Neural cell (in vitro differentiated cells): Measurements from ENCODE around the gene RABGGTA.

Experiments
- EZH2 ChIP-seq: fragments of 200-600, 300-800 bp; shearing (Covaris generic), sonication (generic); IDR thresholded peaks from 2 replicates; pipeline ENCODE4 v1.6.1; 2014; ENCODE audit warnings: antibody characterized with exemption, low read length, borderline replicate concordance, mild to moderate bottlenecking; ENCODE audit not compliant: insufficient read depth, poor library complexity, severe bottlenecking
- TF ChIP-seq, protein P1 (sequence below): fragments of 450-650 bp; IDR thresholded peaks from 2 replicates; pipeline ENCODE4 v1.5.1; 2014; ENCODE audit warnings: antibody characterized with exemption, mild to moderate bottlenecking, moderate library complexity; ENCODE audit not compliant: poor library complexity, severe bottlenecking

DNA sequence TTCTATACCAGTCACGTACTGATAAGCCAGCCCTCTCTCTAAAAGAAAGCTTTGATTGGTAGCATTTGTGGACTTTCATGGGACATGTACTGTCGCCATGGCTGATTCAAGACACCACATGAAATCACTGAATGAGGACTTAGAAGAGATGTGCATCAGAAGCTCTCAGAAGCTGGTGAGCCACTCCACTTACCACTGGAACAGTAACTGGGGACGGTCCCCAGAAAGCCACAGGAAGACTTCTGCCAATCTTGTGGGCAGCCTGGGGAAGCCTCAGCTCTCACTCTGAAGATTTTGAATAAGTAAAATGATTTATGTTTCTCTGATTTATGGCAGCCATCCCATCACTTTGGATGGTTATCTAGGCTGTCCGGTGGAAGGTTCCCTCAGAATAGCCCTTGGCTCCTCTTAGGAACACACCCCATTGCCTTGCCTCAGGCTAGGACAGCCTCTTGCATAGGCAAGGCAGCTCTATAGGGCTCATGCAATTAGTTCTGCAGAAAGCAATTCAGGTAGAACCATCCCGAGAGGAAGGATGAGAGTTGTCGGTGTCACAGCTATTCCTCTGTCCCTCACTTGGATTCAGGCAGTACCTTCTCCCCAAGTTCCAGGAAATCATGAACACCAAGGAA, 18.4 kb upstream of the RABGGTA start:
- TF ChIP-seq, protein P1, sequence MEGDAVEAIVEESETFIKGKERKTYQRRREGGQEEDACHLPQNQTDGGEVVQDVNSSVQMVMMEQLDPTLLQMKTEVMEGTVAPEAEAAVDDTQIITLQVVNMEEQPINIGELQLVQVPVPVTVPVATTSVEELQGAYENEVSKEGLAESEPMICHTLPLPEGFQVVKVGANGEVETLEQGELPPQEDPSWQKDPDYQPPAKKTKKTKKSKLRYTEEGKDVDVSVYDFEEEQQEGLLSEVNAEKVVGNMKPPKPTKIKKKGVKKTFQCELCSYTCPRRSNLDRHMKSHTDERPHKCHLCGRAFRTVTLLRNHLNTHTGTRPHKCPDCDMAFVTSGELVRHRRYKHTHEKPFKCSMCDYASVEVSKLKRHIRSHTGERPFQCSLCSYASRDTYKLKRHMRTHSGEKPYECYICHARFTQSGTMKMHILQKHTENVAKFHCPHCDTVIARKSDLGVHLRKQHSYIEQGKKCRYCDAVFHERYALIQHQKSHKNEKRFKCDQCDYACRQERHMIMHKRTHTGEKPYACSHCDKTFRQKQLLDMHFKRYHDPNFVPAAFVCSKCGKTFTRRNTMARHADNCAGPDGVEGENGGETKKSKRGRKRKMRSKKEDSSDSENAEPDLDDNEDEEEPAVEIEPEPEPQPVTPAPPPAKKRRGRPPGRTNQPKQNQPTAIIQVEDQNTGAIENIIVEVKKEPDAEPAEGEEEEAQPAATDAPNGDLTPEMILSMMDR = no peak
- TF ChIP-seq EZH2 = no peak
